Measurements from ENCODE around the gene PMM1.

The PMM1 gene

GRCh38 chr22:41528132-41528766, 61.4 kb downstream of the PMM1 start:
- H3K27ac ChIP-seq (ENCODE audit: low read length) = no peak overlapping the region
- no peak overlapping the region for H3K9ac ChIP-seq (ENCODE audit: low read length in 2 of 2)
- peaks cover 49% of the 10 kb centered on the region for H3K4me1 ChIP-seq (ENCODE audit: control insufficient read depth, insufficient read depth, low read length)

More at GRCh38 chr22:41528132-41528766, 61.4 kb downstream of the PMM1 start:
- Histone ChIP-seq H3K4me3 (ENCODE audit: low read length in 2 of 2) (no peak overlapping the region), H3K9me3 (ENCODE audit: control insufficient read depth in 2 of 2, low read length in 2 of 2) (no peaks in the 10 kb centered on the region), H3K27me3 (ENCODE audit: control insufficient read depth in 1 of 2, insufficient read depth in 2 of 2, low read length in 2 of 2) (no peaks in the 10 kb centered on the region), H3K36me3 (ENCODE audit: control insufficient read depth in 2 of 2, insufficient read depth in 2 of 2, low read length in 2 of 2) (peaks cover 45 to 60% of the 10 kb centered on the region in 2 donors)
